MCF 10A (cell line): ENCODE results near the gene CCDC60. TPM values are rescaled to one million over a fixed set of nuclear protein-coding genes. Genes with fewer than 3 reads are reported as not detected.

Experiments used
- BruUV-seq: library from RNA; stranded (reverse); fragments of 400-500 nt; replicated peaks from 2 replicates; lab custom pipeline; 2021; lab: Mats Ljungman, UMichigan
- CTCF ChIA-PET: fragments of 300-600 bp; sonication (Branson Sonifier 250); formaldehyde crosslinking; extraction: SDS; loops from one replicate; lab custom pipeline; 2021; ENCODE audit warnings: antibody characterized with exemption, inconsistent platforms; lab: Yijun Ruan, JAX
- POLR2A ChIA-PET: fragments of 300-600, 350-650 bp; sonication (Branson Sonifier 250); formaldehyde crosslinking; extraction: SDS; loops from one replicate; lab custom pipeline; 2020; ENCODE audit warnings: antibody characterized with exemption, inconsistent platforms; lab: Yijun Ruan, JAX
- DNase-seq: peaks from one replicate; pipeline ENCODE4 v3.0.0-alpha.2; 2018; ENCODE audit not compliant: unreplicated experiment
- H3K27ac Mint-ChIP-seq: one replicate; pipeline ENCODE4 v1.8.0; 2022; ENCODE audit warnings: mild to moderate bottlenecking, low read depth, mixed read lengths; ENCODE audit not compliant: unreplicated experiment
- H3K27me3 Mint-ChIP-seq: one replicate; pipeline ENCODE4 v1.8.0; 2022; ENCODE audit warnings: mixed read lengths; ENCODE audit not compliant: insufficient read depth, unreplicated experiment
- H3K36me3 Mint-ChIP-seq: one replicate; pipeline ENCODE4 v1.8.0; 2022; ENCODE audit warnings: mild to moderate bottlenecking, moderate library complexity, mixed read lengths; ENCODE audit not compliant: insufficient read depth, unreplicated experiment
- H3K4me1 Mint-ChIP-seq: one replicate; pipeline ENCODE4 v1.8.0; 2022; ENCODE audit warnings: mixed read lengths; ENCODE audit not compliant: insufficient read depth, unreplicated experiment
- H3K4me3 Mint-ChIP-seq: one replicate; pipeline ENCODE4 v1.8.0; 2022; ENCODE audit warnings: mild to moderate bottlenecking, moderate library complexity, mixed read lengths; ENCODE audit not compliant: unreplicated experiment
- H3K9me3 Mint-ChIP-seq: one replicate; pipeline ENCODE4 v1.8.0; 2022; ENCODE audit warnings: mixed read lengths; ENCODE audit not compliant: unreplicated experiment
- intact Hi-C: fragments of 100-400 bp; cut with micrococcal nuclease; formaldehyde crosslinking; loops from 2 replicates; pipeline ENCODE4 v1.14.1; 2022
- total RNA-seq: library from RNA; stranded (reverse); gene quantifications from 2 replicates; pipeline ENCODE4 v1.2.3, GENCODE V29; 2022
- TF ChIP-seq, protein P1 (sequence below): fragments of 200-600 bp; IDR thresholded peaks from one replicate; pipeline ENCODE4 v1.8.0; 2022; ENCODE audit warnings: antibody characterized with exemption, mild to moderate bottlenecking; ENCODE audit not compliant: unreplicated experiment

CCDC60 gene
- total RNA-seq, 1 experiment from 2014 or later = not detected

DNA sequence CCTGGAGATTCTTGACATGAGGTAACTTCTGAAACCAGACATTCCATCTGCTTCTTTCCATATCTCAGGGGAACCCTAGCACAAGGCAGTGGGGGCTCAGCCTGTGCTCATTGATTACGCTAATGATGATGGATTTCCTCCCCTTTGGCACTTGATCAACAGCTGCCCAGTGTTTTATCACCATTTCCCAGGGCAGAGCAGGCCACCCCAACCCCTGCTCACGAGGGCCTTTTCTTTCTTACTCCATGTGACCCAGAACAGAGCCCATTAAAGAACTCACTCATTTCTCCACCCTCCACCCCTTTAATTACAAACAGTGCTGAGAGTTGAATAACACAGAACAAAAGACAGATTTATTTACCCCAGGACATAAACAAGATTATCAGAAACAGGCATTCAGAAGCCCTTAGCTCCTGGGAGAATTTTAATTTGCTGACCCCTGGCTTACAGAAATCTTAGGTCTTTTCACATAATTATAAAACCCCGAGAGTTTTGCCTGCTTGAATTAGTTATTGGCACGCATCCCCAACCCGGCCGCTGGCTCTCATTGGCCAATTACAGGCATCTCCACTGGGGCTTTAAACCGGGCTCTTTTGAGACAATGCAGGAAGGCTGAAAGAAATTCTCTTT is 32.0 kb upstream of the CCDC60 start:
- H3K4me3 Mint-ChIP-seq = no peak overlapping the region
- intact Hi-C loops = no loop called here
- no peak for DNase-seq
- H3K36me3 Mint-ChIP-seq = no peaks in the 10 kb centered on the region
- ChIA-PET CTCF (no interaction called here), POLR2A (no interaction called here)
- TF ChIP-seq, protein P1, sequence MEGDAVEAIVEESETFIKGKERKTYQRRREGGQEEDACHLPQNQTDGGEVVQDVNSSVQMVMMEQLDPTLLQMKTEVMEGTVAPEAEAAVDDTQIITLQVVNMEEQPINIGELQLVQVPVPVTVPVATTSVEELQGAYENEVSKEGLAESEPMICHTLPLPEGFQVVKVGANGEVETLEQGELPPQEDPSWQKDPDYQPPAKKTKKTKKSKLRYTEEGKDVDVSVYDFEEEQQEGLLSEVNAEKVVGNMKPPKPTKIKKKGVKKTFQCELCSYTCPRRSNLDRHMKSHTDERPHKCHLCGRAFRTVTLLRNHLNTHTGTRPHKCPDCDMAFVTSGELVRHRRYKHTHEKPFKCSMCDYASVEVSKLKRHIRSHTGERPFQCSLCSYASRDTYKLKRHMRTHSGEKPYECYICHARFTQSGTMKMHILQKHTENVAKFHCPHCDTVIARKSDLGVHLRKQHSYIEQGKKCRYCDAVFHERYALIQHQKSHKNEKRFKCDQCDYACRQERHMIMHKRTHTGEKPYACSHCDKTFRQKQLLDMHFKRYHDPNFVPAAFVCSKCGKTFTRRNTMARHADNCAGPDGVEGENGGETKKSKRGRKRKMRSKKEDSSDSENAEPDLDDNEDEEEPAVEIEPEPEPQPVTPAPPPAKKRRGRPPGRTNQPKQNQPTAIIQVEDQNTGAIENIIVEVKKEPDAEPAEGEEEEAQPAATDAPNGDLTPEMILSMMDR = no peak
- H3K9me3 Mint-ChIP-seq = peaks cover 31% of the 10 kb centered on the region
- H3K27ac Mint-ChIP-seq = no peak overlapping the region
- no peaks in the 10 kb centered on the region for H3K4me1 Mint-ChIP-seq
- no peaks in the 10 kb centered on the region for H3K27me3 Mint-ChIP-seq
- no TSS peak for BruUV-seq

DNA sequence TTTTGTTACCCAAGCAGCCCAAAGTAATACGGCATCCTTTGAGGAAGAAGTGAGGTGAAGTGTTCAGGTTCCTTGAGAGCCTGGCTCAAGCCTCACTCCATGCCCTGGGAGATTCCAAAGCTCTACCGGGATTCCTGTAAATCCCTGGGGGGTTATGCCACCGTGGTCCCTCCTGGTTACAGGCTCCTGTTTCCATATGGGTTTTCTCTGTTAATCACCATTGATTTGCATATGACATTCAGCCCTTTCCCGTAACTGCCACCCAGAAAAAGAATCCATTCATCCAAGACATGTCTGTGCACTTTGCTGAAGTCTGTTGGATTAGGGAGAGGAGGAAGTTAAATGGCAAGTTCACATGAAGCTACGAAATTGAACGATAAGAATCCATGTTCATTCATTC is 27.9 kb upstream of the CCDC60 start:
- H3K9me3 Mint-ChIP-seq = peaks cover 29% of the 10 kb centered on the region
- CTCF ChIA-PET = no interaction called here
- no peaks in the 10 kb centered on the region for H3K36me3 Mint-ChIP-seq
- no peak for DNase-seq
- no TSS peak for BruUV-seq
- no peak overlapping the region for H3K4me3 Mint-ChIP-seq
- no peaks in the 10 kb centered on the region for H3K4me1 Mint-ChIP-seq
- TF ChIP-seq, protein P1 = no peak
- intact Hi-C loops = no loop called here
- POLR2A ChIA-PET = no interaction called here
- no peak overlapping the region for H3K27ac Mint-ChIP-seq
- no peaks in the 10 kb centered on the region for H3K27me3 Mint-ChIP-seq

DNA sequence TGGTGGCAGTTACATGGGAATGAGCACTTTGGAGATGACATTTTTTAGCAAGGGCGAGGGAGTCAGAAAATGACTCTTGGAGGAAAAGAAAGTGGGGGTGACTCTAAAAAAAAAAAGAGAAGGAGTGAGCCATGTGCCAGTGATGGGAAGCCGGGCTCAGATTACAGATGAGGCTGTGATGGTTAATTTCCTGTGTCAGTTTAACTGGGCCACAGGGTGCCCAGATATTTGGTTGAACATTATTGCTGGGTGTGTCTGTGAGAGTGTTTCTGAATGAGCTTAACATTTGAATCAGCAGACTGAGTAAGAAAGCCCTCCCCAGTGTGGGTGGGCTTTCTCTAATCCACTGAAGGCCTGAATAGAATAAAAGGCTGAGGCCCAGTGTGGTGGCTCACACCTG is 26.8 kb upstream of the CCDC60 start:
- ChIA-PET CTCF (interaction anchor here (0.6 kb wide), 1 partner anchor 117 kb away, joined by 3 read pairs; no protein-coding TSS in a partner anchor), POLR2A (no interaction called here)
- no TSS peak for BruUV-seq
- Mint-ChIP-seq H3K4me1 (no peaks in the 10 kb centered on the region), H3K4me3 (no peak overlapping the region), H3K27ac (no peak overlapping the region), H3K36me3 (no peaks in the 10 kb centered on the region), H3K27me3 (no peaks in the 10 kb centered on the region), H3K9me3 (peaks cover 22% of the 10 kb centered on the region)
- TF ChIP-seq, protein P1 = no peak
- intact Hi-C loops = no loop called here
- DNase-seq = no peak

DNA sequence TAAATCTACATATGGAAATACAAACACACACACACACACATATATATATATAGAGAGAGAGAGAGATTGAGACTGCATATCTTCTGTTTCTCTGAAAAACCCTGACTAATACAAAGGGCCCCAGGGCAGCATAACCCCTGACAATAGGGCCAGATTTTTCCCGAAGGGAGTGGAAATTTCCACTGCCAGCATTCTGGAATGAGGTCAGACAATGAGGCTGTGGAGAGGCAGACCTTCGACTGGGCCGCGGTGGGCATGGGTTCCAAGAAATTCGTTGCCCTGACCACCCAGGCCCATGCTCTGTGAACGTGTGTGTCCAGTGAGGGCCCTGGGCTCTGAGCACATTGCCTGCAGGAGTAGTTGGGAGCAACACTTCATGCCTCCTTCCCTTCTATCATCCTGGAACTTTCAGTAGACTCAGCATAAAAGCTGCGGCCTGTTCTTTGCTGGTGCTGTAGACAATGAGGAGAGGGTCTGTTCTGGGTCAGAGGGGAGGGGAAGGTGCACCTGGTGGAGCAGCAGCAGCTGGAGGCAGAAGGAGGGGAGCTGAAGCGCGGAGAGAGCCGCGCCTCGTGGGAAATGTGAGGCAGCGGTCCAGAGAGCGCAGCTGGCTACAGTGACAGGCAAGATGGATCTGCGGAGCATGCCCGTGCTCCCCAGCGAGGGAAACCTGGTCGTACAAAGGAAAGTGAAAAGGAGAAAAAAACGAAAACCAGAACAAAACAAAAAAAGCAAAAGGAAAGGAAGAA is 25.6 kb upstream of the CCDC60 start:
- Mint-ChIP-seq H3K9me3 (peaks cover 26% of the 10 kb centered on the region), H3K36me3 (no peaks in the 10 kb centered on the region), H3K27ac (no peak overlapping the region), H3K4me1 (no peaks in the 10 kb centered on the region), H3K27me3 (no peaks in the 10 kb centered on the region), H3K4me3 (no peak overlapping the region)
- ChIA-PET POLR2A (no interaction called here), CTCF (no interaction called here)
- DNase-seq = no peak
- BruUV-seq = no TSS peak
- TF ChIP-seq, protein P1 = no peak
- intact Hi-C loops = no loop called here
